GM21381 (cell line): Measurements from ENCODE around the gene MTFR2.

Experiments used
- ATAC-seq: cut with Tn5 transposase; IDR thresholded peaks from one replicate; pipeline ENCODE4 v1.9.1; 2021; ENCODE audit warnings: mild to moderate bottlenecking, moderate library complexity; ENCODE audit not compliant: unreplicated experiment

Gene MTFR2

DNA sequence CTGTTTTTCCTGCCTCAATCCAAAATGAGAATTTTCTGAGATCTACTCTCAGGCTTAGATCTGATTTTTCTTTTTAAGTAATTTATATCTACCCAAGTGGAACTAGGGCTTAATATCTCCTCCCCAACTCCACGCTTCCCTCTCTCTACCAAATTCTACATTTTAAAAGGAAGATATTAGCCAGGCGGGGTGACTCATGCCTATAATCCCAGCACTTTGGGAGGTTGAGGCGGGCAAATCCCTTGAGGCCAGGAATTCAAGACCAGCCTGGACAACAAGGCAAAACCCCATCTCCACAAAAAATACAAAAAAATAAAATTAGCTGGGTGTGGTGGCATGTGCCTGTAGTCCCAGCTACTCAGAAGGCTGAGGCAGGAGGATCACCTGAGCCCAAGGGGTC is 61.0 kb downstream of the MTFR2 start:
- ATAC-seq = no peak

DNA sequence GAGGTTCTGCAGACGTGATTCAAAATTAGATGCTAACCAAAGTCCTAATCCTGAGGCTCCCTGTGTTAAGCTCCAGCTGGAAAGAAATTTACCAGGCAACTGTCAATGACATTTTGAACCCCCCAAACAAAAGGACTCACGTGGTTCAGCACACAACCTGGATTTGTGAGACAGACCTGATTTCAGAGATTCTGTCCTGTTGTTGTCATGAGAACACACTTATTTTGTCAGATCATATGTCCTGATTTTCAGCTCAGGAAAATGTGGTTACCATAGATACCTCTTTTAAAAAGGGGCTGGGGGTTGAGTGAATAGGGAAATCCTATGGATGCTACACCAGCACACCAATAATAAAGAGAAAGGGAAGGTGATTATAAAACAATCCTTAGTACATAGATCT is 61.6 kb downstream of the MTFR2 start:
- no peak for ATAC-seq

GRCh38 chr6:136186363-136186762 is 63.7 kb downstream of the MTFR2 start:
- no peak for ATAC-seq

GRCh38 chr6:136184738-136185137 is 65.4 kb downstream of the MTFR2 start:
- no peak for ATAC-seq

GRCh38 chr6:136181861-136182260 is 68.2 kb downstream of the MTFR2 start:
- ATAC-seq = no peak

GRCh38 chr6:136181512-136181833 is 68.6 kb downstream of the MTFR2 start:
- no peak for ATAC-seq
